Measurements from ENCODE around the gene SLC29A1.

The SLC29A1 gene

GRCh38 chr6:44223319-44224028 lies at the start of gene SLC29A1:
Gene SLC29A1 (plus strand): TSS chr6:44223595. CDS start chr6:44227314, 3,719 bp downstream.
- in situ Hi-C loops (cut with MboI; ENCODE audit: low sequenced_read_pairs, unreplicated experiment) = no loop called here
- peak; percentile 94 for DNase-seq (ENCODE audit: low spot score)
- TF ChIP-seq CTCF (IDR thresholded peaks at IDR 0.05; ENCODE audit: borderline replicate concordance, control extremely low read depth, extremely low read depth, insufficient read depth, missing control alignments) = no peak

GRCh38 chr6:44176130-44176761 lies 47.1 kb upstream of the SLC29A1 start:
- TF ChIP-seq CTCF (IDR thresholded peaks at IDR 0.05; ENCODE audit: borderline replicate concordance, control extremely low read depth, extremely low read depth, insufficient read depth, missing control alignments) = no peak

GRCh38 chr6:44176762-44177509 lies 46.5 kb upstream of the SLC29A1 start:
- DNase-seq (ENCODE audit: low spot score) = peak; percentile 82
- TF ChIP-seq CTCF (IDR thresholded peaks at IDR 0.05; ENCODE audit: borderline replicate concordance, control extremely low read depth, extremely low read depth, insufficient read depth, missing control alignments) = no peak
- in situ Hi-C loops (cut with MboI; ENCODE audit: low sequenced_read_pairs, unreplicated experiment) = no loop called here

More at GRCh38 chr6:44176130-44176761, 47.1 kb upstream of the SLC29A1 start:
- in situ Hi-C loops (cut with MboI; ENCODE audit: low sequenced_read_pairs, unreplicated experiment) = no loop called here
- no peak for DNase-seq (ENCODE audit: low spot score)

- in situ Hi-C loops (cut with MboI; ENCODE audit: low sequenced_read_pairs, unreplicated experiment) = no loop called here
- no peak for TF ChIP-seq CTCF (IDR thresholded peaks at IDR 0.05; ENCODE audit: borderline replicate concordance, control extremely low read depth, extremely low read depth, insufficient read depth, missing control alignments)
- DNase-seq (ENCODE audit: low spot score) = no peak
Measured at GRCh38 chr6:44177691-44178423, 45.5 kb upstream of the SLC29A1 start.

- no peak for DNase-seq (ENCODE audit: low spot score)
- no peak for TF ChIP-seq CTCF (IDR thresholded peaks at IDR 0.05; ENCODE audit: borderline replicate concordance, control extremely low read depth, extremely low read depth, insufficient read depth, missing control alignments)
- in situ Hi-C loops (cut with MboI; ENCODE audit: low sequenced_read_pairs, unreplicated experiment) = no loop called here
Measured at GRCh38 chr6:44178424-44179071, 44.8 kb upstream of the SLC29A1 start.
